Heart right ventricle (tissue), 16 donors: ENCODE results near the gene TGFB2. TPM values are rescaled to one million over a fixed set of nuclear protein-coding genes. Genes with fewer than 3 reads are reported as not detected.

Experiments used
- ATAC-seq, 8 donors: fragments of 200-7000 bp; cut with Tn5 transposase; one replicate each; pipeline ENCODE4 v1.9.1; 2020; ENCODE audit warnings: mild to moderate bottlenecking in 8 of 8, moderate library complexity in 8 of 8, moderate number of reproducible peaks in 1 of 8
- DNase-seq, 2 donors: peaks; one replicate each; pipeline ENCODE4 v3.0.0-alpha.2; 2020
- H3K27ac ChIP-seq, 10 donors: fragments of 200-600 bp; sonication (generic) in 2 of 10; one replicate each; pipeline versions ENCODE4 v1.5.0 to v1.8.0; 2020 to 2022; ENCODE audit warnings: mild to moderate bottlenecking in 3 of 10
- H3K27me3 ChIP-seq, 7 donors: fragments of 200-600 bp; one replicate each; pipeline ENCODE4 v1.8.0; 2021 to 2022; ENCODE audit warnings: mild to moderate bottlenecking in 2 of 7
- H3K36me3 ChIP-seq, 9 donors: fragments of 200-600 bp; sonication (generic) in 1 of 9; one replicate each; pipeline versions ENCODE4 v1.5.0 to v1.8.0; 2020 to 2022; ENCODE audit warnings: mild to moderate bottlenecking in 2 of 9
- H3K4me1 ChIP-seq, 9 donors: fragments of 200-600 bp; sonication (generic) in 1 of 9; one replicate each; pipeline versions ENCODE4 v1.5.0 to v1.8.0; 2020 to 2022; ENCODE audit warnings: mild to moderate bottlenecking in 4 of 9
- H3K4me3 ChIP-seq, 10 donors: fragments of 200-600 bp; sonication (generic) in 2 of 10; one replicate each; pipeline versions ENCODE4 v1.5.0 to v1.8.0; 2020 to 2022; ENCODE audit warnings: mild to moderate bottlenecking in 7 of 10, moderate library complexity in 2 of 10
- H3K9me3 ChIP-seq, 11 donors: fragments of 200-600 bp in 10 of 11; sonication (generic) in 2 of 11; one replicate each; pipeline versions ENCODE4 v1.5.0 to v1.8.0; 2013 to 2022; ENCODE audit warnings: mild to moderate bottlenecking in 2 of 11, control low read depth in 1 of 11, moderate library complexity in 1 of 11
- WGBS, 2 donors: extraction: QIAGEN DNeasy Blood & Tissue Kit; methylation state at CpG; one replicate each; pipeline ENCODE4 v1.1.7; 2013; ENCODE audit warnings: inconsistent platforms in 1 of 2; 5-methylcytosine and 5-hydroxymethylcytosine counted together
- intact Hi-C, 10 donors: fragments of 100-400 bp; cut with DNase I; formaldehyde crosslinking; loops; one replicate each; pipeline versions ENCODE4 v1.11.1 to v1.14.2; 2022
- polyA plus RNA-seq, 2 donors: library from polyadenylated mRNA; stranded (reverse); fragments of 200-250 nt; gene quantifications; one replicate each; pipeline ENCODE4 v1.2.3, GENCODE V29; 2013
- total RNA-seq, 10 donors: library from RNA; stranded (reverse); fragmentation: NEBNext Ultra II Directional in 3 of 10; extraction: Animal tissue kit (Norgen Biotek cat#: 25700) in 3 of 10; gene quantifications; one replicate each; pipeline versions ENCODE4 v1.2.1 to v1.2.4, GENCODE V29; 2021 to 2023
- TF ChIP-seq, protein P1 (sequence below), 9 donors: fragments of 200-600 bp; sonication (generic) in 2 of 9; IDR thresholded peaks; one replicate each; pipeline versions ENCODE4 v1.5.0 to v1.8.0; 2021 to 2022; ENCODE audit warnings: antibody characterized with exemption in 9 of 9, mild to moderate bottlenecking in 5 of 9, moderate library complexity in 1 of 9
- donor health status: Arrhythmogenic right ventricular cardiomyopathy.
- donor health status: ischemic (EF 13 %, LVEDD 7.1; RV severe dilation, severe dysfunction).
- donor health status: healthy with polysubstance abuse.
- donor health status: DM: no; HTN: yes; CAD: no.
- donor health status: DM: no; HTN: no; CAD: no.
- donor health status: ischemic (EF 25% LVEDD 6.9; RV normal size, moderate dysfunction).
- donor health status: ischemic (EF 25% LVEDD 5.7; RV mildly dilated, moderate dysfunction).
- donor health status: healthy.
- donor health status: DM: yes; HTN: yes; CAD: no.
- donor health status: Ischemic cardiomyopathy.
- donor health status: ischemic (EF 35%, LVEDD 5.7; RV mildly dilated, moderate dysfunction).
- donor health status: nonischemic (EF 11% LVEDD 7.7; RV severe dilation, severe dysfunction).
- donor health status: DM: yes; HTN: yes; CAD: no.
- donor health status: PGD.
- donor health status: ischemic (EF 29% LVEDD 5.4; RV normal size, mild dysfunction).
- donor health status: nonischemic (EF 23%, LVEDD 6.1; RV moderate dilation, normal function).

Gene TGFB2
- total and polyA plus RNA-seq, 12 donors, result 0.51 to 63.3 (median 4.8) TPM

DNA sequence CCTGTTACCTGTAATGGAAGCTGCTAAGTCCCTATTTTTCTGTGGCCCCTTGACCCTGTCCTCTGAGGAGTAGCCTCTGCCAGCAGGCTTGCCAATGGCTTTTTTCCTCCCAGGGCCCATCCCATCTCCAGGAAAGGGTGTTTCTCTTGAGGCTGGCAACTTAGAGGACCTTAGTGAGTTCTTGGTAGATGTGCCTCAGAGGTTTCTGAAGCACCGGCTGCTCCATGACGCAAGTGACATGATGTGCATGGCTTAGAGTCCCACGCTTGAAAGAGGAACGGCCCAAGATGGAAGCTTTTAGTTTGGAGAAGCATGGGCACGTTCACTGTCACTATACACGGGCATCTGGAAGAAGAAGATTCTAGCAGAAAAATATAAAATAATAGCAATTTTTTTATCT is 63.0 kb downstream of the TGFB2 start:
- intact Hi-C loops, result no loop called here
- peaks cover 0 to 17% (median 0%) of the 10 kb centered on the region in 9 donors for H3K36me3 ChIP-seq
- DNase-seq, result no peak

DNA sequence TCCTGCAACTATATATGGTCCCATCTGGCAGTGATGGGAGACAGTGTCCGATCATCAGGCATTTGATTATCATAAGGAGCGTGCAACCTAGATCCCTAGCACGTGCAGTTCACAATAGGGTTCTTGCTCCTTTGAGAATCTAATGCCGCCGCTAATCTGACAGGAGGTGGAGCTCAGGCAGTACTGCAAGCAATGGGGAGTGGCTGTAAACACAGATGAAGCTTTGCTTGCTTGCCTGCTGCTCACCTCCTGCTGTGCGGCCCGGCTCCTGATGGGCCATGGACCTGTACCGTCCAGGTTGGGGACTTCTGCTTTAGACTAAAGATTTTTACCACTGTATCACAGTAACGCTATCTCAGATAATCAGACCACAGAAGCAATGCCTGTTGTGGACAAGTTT is 63.8 kb downstream of the TGFB2 start:
- Histone ChIP-seq H3K27ac (peak overlapping the region in 3 of 10 donors; percentile 26 to 41 (median 28)), H3K36me3 (peaks cover 0 to 17% (median 0%) of the 10 kb centered on the region in 9 donors), H3K4me3 (no peak overlapping the region), H3K4me1 (peaks cover 0 to 30% (median 4%) of the 10 kb centered on the region in 9 donors), H3K9me3 (no peaks in the 10 kb centered on the region), H3K27me3 (no peaks in the 10 kb centered on the region)
- DNase-seq (no peak), ATAC-seq (peak in 3 of 8 donors; percentile 25 to 34 (median 27))
- TF ChIP-seq, protein P1, sequence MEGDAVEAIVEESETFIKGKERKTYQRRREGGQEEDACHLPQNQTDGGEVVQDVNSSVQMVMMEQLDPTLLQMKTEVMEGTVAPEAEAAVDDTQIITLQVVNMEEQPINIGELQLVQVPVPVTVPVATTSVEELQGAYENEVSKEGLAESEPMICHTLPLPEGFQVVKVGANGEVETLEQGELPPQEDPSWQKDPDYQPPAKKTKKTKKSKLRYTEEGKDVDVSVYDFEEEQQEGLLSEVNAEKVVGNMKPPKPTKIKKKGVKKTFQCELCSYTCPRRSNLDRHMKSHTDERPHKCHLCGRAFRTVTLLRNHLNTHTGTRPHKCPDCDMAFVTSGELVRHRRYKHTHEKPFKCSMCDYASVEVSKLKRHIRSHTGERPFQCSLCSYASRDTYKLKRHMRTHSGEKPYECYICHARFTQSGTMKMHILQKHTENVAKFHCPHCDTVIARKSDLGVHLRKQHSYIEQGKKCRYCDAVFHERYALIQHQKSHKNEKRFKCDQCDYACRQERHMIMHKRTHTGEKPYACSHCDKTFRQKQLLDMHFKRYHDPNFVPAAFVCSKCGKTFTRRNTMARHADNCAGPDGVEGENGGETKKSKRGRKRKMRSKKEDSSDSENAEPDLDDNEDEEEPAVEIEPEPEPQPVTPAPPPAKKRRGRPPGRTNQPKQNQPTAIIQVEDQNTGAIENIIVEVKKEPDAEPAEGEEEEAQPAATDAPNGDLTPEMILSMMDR (IDR thresholded peaks at IDR 0.05), result no peak
- 68 to 71% methylated on average over 9 of the region's 9 CpGs for WGBS, 2 donors
- intact Hi-C loops, result no loop called here

More for the DNA sequence above, 63.0 kb downstream of the TGFB2 start:
- peak overlapping the region in 3 of 10 donors; percentile 38 to 60 (median 41) for H3K27ac ChIP-seq
- no peak overlapping the region for H3K4me3 ChIP-seq
- WGBS, 2 donors, result 89 to 92% methylated on average over 6 of the region's 6 CpGs
- ATAC-seq, result peak in 4 of 8 donors; percentile 33 to 58 (median 54)
- H3K27me3 ChIP-seq, result no peaks in the 10 kb centered on the region
- no peaks in the 10 kb centered on the region for H3K9me3 ChIP-seq
- H3K4me1 ChIP-seq, result peaks cover 0 to 30% (median 4%) of the 10 kb centered on the region in 9 donors
- TF ChIP-seq, protein P1 (IDR thresholded peaks at IDR 0.05), result no peak

DNA sequence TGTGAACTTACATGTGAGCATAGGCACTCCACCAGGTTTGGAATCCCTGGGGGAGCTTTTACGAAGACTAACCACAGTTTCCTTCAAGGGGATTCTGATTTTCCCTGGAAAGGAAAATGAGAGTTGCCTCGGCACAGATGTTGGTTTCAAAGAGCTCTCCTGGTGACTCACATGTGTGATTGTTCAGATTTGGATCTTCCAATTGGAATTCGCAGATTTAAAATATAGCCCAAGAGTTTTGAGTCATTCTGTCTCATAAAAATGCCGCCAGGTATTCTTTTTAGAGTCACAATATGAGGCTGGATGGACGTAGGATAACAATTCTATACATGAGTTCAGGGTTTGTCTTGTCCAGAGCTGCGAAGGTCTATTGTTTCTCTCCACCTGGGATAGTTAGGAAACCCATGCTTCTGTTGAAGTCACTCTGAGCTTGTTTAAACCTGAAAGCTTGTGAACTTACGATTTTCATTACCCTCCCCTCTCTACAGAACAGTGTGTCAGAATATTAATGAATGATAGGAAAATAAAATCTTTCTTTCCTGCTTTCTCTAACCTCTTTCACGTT is 64.9 kb downstream of the TGFB2 start:
- H3K27me3 ChIP-seq, result no peaks in the 10 kb centered on the region
- H3K27ac ChIP-seq, result peak overlapping the region in 1 of 10 donors; percentile 28
- peaks cover 0 to 30% (median 4%) of the 10 kb centered on the region in 9 donors for H3K4me1 ChIP-seq
- ATAC-seq, result no peak
- H3K9me3 ChIP-seq, result no peaks in the 10 kb centered on the region
- H3K36me3 ChIP-seq, result peaks cover 0 to 17% (median 0%) of the 10 kb centered on the region in 9 donors
- TF ChIP-seq, protein P1 (IDR thresholded peaks at IDR 0.05), result no peak
- 94 to 95% methylated on average over 8 of the region's 8 CpGs for WGBS, 2 donors
- intact Hi-C loops, result no loop called here
- H3K4me3 ChIP-seq, result no peak overlapping the region
- DNase-seq, result no peak

DNA sequence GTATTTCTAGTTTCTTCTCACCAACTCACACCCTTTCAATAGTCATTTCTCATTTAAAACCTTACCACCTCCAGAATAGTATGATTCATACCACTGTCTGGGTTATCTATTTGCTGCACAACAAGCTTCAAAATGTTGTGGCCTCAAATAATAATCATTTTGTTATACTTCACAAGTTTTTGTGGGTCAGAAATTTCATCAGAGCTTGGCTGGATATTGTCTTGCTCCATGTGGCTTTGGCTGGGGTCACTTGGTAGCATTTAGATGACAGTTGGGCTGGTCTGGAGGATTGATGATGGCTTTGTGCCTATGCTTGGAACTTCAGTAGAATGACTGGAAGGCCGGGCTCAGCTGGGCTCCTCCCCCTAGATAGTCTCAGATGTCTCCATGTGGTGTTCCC is 66.0 kb downstream of the TGFB2 start:
- ATAC-seq, result no peak
- intact Hi-C loops, result no loop called here
- peaks cover 0 to 6% (median 0%) of the 10 kb centered on the region in 9 donors for H3K36me3 ChIP-seq

More for the DNA sequence above, 66.0 kb downstream of the TGFB2 start:
- TF ChIP-seq, protein P1 (IDR thresholded peaks at IDR 0.05), result no peak
- H3K27me3 ChIP-seq, result no peaks in the 10 kb centered on the region
- 86 to 92% methylated on average over 1 of the region's 1 CpG for WGBS, 2 donors
- H3K4me1 ChIP-seq, result peaks cover 0 to 30% (median 4%) of the 10 kb centered on the region in 9 donors
- H3K27ac ChIP-seq, result no peak overlapping the region
- no peak overlapping the region for H3K4me3 ChIP-seq
- no peaks in the 10 kb centered on the region for H3K9me3 ChIP-seq
- no peak for DNase-seq
